Activated naive CD4-positive, alpha-beta T cell treated with anti-CD3 and anti-CD28 coated beads for 36 hours (primary cell): ENCODE measurements around the gene C1orf21. TPM values are rescaled to one million over a fixed set of nuclear protein-coding genes. Genes with fewer than 3 reads are reported as not detected.

Experiments used
- CTCF ChIA-PET: fragments of 350-600 bp; sonication (Branson Sonifier 250); formaldehyde crosslinking; loops from one replicate; lab custom pipeline; 2021; ENCODE audit warnings: antibody characterized with exemption; lab: Charles Lee
- DNase-seq: peaks from one replicate; pipeline ENCODE4 v3.0.0-alpha.2; 2020
- H3K27ac Mint-ChIP-seq: one replicate; pipeline ENCODE4 v1.8.0; 2021; ENCODE audit warnings: mild to moderate bottlenecking, mixed read lengths
- H3K27me3 Mint-ChIP-seq: one replicate; pipeline ENCODE4 v1.8.0; 2021; ENCODE audit warnings: low read depth, mixed read lengths
- H3K36me3 Mint-ChIP-seq: one replicate; pipeline ENCODE4 v1.8.0; 2021; ENCODE audit warnings: low read depth, mixed read lengths
- H3K4me1 Mint-ChIP-seq: one replicate; pipeline ENCODE4 v1.8.0; 2021; ENCODE audit warnings: low read depth, mixed read lengths
- H3K4me3 Mint-ChIP-seq: one replicate; pipeline ENCODE4 v1.8.0; 2021; ENCODE audit warnings: mild to moderate bottlenecking, moderate library complexity, mixed read lengths
- H3K9me3 Mint-ChIP-seq: one replicate; pipeline ENCODE4 v1.8.0; 2021; ENCODE audit warnings: mixed read lengths
- intact Hi-C: fragments of 100-400 bp; cut with micrococcal nuclease; formaldehyde crosslinking; loops from one replicate; pipeline ENCODE4 v1.15.1; 2023
- total RNA-seq, 2 experiments: library from RNA; stranded (reverse); gene quantifications; one replicate each; pipeline ENCODE4 v1.2.3, GENCODE V29; 2021

C1orf21 gene
- total RNA-seq, 2 experiments from 2014 or later, result 1.2 to 1.4 TPM

DNA sequence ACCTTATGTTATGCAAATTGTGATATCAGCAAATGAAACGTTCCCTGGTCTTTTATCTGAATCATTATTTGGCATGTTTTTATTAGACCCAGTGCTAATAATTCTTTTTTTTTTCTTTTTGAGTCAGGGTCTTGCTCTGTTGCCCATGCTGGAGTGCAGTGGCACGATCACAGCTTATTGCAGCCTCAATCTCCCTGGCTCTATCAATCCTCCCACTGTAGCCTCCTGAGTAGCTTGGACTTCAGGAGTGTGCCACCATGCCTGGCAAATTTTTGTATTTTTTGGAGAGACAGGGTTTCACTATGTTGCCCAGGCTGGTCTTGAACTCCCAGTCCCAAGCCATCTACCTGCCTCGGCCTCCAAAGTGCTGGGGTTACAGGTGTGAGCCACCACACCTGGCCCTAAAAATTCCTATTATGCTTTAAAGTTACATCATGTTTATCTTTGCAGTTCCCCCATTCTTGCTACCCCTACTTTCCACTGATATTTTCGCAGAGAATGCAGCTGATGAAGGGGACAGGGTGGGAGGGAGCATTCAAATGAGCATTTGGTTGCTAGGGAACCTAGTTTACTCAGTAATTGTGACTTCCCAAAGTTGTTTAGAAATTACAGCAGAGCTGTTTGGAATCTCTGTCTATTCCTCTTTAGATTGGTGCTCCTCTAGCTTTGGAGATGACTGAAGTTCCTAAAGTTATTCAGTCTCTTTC lies 18.4 kb downstream of the C1orf21 start:
- no peaks in the 10 kb centered on the region for H3K9me3 Mint-ChIP-seq
- peaks cover 6% of the 10 kb centered on the region for H3K27me3 Mint-ChIP-seq
- H3K27ac Mint-ChIP-seq, result no peak overlapping the region
- CTCF ChIA-PET, result interaction anchor here (0.6 kb wide), 1 partner anchor 64 kb away, joined by 3 read pairs; no protein-coding TSS in a partner anchor
- DNase-seq, result no peak
- H3K4me1 Mint-ChIP-seq, result no peaks in the 10 kb centered on the region
- intact Hi-C loops, result no loop called here
- H3K36me3 Mint-ChIP-seq, result no peaks in the 10 kb centered on the region
- H3K4me3 Mint-ChIP-seq, result no peak overlapping the region

DNA sequence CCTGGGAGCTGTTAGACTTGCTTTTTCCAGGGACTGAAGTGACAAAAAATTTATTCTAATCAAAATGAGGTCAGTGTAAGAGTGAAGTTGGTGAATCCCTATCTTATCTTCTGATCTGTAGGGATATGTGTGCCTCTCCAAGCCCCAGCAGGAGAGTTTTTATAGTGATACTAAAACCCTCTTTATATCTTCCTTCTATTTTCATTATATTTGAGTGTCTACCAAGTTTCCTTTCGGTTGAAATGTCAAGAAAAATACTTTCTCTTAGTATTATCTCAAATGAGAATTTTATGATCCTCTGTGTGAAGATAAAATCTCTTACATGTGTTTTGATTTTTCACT lies 18.9 kb downstream of the C1orf21 start:
- intact Hi-C loops, result no loop called here
- no peaks in the 10 kb centered on the region for H3K9me3 Mint-ChIP-seq
- H3K36me3 Mint-ChIP-seq, result no peaks in the 10 kb centered on the region
- CTCF ChIA-PET, result no interaction called here
- DNase-seq, result no peak
- H3K27ac Mint-ChIP-seq, result no peak overlapping the region
- H3K4me1 Mint-ChIP-seq, result no peaks in the 10 kb centered on the region
- peaks cover 3% of the 10 kb centered on the region for H3K27me3 Mint-ChIP-seq
- H3K4me3 Mint-ChIP-seq, result no peak overlapping the region

DNA sequence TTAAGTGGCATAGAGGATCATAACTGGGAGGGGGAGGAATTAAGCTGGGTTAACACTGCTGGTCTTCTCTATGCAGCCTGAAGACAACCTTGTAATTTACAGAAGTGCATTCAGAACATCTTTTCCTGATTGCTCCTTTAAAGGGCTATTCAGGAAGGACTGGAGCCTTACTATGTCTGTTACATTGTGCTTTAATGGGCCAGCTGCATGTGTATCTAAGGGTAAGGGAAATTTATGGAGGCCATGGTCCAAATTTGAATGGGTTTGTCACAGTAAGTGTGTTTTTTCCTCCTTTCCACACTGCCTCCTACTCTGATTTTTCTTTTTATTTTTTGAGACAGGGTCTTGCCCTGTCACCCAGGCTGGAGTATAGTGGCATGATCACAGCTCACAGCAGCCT lies 19.6 kb downstream of the C1orf21 start:
- DNase-seq, result no peak
- Mint-ChIP-seq H3K4me3 (no peak overlapping the region), H3K4me1 (no peaks in the 10 kb centered on the region), H3K27ac (no peak overlapping the region), H3K9me3 (no peaks in the 10 kb centered on the region), H3K27me3 (peaks cover 3% of the 10 kb centered on the region), H3K36me3 (no peaks in the 10 kb centered on the region)
- CTCF ChIA-PET, result no interaction called here
- intact Hi-C loops, result no loop called here

DNA sequence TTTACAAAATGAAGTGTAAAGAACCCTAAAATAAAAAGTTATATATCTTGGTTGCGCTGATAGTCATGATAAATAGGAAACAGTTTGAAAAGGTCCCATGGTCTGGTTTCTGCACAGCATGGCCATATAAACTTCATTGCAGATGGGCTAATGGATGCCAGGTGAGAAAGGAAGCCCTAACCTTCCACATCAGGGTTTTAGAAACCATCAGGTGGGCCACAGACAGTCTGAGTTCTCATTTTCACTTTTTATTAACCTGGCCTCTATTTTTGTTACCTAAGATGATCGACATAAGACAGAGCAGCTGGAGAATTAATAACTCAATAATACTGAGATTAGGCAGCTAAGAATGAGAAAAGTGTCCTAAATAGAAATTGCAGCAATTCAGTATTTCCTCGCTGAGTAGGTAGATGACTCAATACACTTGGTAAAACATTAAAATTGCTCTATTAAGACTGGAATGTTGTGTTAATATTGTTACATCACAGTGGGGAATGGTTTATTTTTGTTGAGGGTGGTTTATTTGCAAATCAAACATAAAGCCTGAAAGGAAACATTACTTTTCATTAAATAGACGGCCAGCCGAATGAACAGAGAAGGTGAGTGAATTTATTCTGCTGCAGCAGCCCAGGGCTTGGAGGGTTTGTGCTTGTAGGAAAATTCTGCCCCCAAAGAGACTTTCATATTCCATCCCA lies 21.1 kb downstream of the C1orf21 start:
- CTCF ChIA-PET, result no interaction called here
- no peak overlapping the region for H3K27ac Mint-ChIP-seq
- intact Hi-C loops, result no loop called here
- H3K27me3 Mint-ChIP-seq, result no peaks in the 10 kb centered on the region
- H3K36me3 Mint-ChIP-seq, result no peaks in the 10 kb centered on the region
- no peak overlapping the region for H3K4me3 Mint-ChIP-seq
- H3K9me3 Mint-ChIP-seq, result no peaks in the 10 kb centered on the region
- H3K4me1 Mint-ChIP-seq, result no peaks in the 10 kb centered on the region
- DNase-seq, result no peak

DNA sequence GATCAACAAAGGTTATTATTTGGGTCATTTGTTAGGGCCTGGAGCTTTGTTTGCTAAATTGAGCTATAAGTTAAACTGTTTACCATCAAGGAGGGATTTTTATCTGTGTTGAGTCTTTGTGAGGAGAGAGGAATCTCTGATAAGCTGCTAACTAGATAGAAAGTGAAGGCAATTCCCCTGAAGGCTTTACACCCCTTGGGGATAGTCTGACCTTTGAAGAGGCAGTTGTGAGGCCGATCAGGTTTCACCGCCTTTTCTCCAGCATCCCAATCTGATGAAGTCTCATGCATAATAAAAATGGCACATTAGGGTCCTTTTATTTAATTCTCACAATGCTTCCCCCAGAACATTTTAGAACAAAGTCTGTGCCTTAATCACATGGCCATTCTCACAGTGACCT lies 21.8 kb downstream of the C1orf21 start:
- H3K4me3 Mint-ChIP-seq, result no peak overlapping the region
- no peaks in the 10 kb centered on the region for H3K36me3 Mint-ChIP-seq
- DNase-seq, result no peak
- CTCF ChIA-PET, result no interaction called here
- no peaks in the 10 kb centered on the region for H3K9me3 Mint-ChIP-seq
- intact Hi-C loops, result no loop called here
- no peaks in the 10 kb centered on the region for H3K4me1 Mint-ChIP-seq
- H3K27me3 Mint-ChIP-seq, result no peaks in the 10 kb centered on the region
- H3K27ac Mint-ChIP-seq, result no peak overlapping the region

DNA sequence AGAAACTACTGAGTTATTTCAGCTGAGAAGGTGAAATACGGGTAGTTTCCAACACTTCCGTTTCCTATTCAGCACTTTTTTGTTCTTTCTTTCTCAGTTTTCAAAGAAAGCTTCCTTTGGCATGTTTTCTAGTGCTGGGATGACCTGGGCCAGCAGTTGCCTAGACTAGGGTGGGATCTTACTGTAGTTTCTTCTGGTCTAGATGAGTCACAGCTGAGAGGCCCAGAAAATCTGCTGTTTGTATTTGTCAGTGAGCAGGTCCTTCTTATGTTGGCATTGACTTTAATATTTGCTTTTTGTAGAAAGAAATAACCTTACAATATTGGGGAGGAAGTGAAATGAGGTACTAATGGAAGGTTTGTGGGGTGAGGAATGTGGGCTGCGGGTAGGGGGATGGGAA lies 22.2 kb downstream of the C1orf21 start:
- H3K9me3 Mint-ChIP-seq, result no peaks in the 10 kb centered on the region
- CTCF ChIA-PET, result no interaction called here
- H3K27me3 Mint-ChIP-seq, result no peaks in the 10 kb centered on the region
- H3K4me3 Mint-ChIP-seq, result no peak overlapping the region
- intact Hi-C loops, result no loop called here
- H3K4me1 Mint-ChIP-seq, result no peaks in the 10 kb centered on the region
- no peak for DNase-seq
- H3K27ac Mint-ChIP-seq, result no peak overlapping the region
- no peaks in the 10 kb centered on the region for H3K36me3 Mint-ChIP-seq

DNA sequence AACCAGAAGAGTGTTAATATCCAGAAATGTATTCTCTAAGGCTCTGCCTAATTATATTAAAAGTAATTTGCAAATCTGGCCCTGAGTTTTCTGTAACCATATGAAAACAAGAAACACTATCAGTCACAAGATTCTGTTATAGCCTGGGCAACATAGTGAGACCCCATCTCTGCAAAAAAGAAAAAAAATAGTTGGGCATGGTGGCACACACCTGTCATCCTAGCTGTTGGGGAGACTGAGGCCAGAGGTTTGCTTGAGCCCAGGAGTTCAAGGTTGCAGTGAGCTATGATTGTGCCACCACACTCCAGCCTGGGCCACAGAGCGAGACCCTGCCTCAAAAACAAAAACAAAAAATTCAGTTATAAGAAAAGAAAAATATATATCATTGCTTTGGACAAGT lies 25.6 kb downstream of the C1orf21 start:
- Mint-ChIP-seq H3K4me3 (no peak overlapping the region), H3K4me1 (no peaks in the 10 kb centered on the region), H3K27ac (no peak overlapping the region), H3K27me3 (peaks cover 8% of the 10 kb centered on the region), H3K36me3 (no peaks in the 10 kb centered on the region), H3K9me3 (no peaks in the 10 kb centered on the region)
- intact Hi-C loops, result no loop called here
- CTCF ChIA-PET, result no interaction called here
- no peak for DNase-seq

DNA sequence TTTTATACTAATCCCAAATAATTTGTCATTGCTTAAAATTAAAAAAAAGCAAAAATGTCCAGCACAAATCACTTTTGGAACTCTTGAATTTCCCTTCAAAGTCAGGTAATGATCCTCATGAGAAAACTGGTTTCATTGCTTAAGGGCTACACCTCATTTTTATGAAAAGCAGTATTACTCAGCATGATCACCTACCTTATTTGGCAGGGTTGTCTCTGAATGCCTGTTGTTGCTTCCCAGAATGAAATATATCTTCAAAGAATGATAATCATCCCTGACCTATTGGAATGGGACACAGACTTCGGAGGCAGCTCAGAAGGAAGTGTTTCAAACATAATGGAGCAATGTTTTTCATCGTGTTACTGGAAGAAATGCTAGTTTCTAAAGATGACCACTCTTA lies 29.7 kb downstream of the C1orf21 start:
- no peak for DNase-seq
- Mint-ChIP-seq H3K27me3 (peaks cover 13% of the 10 kb centered on the region), H3K4me3 (no peak overlapping the region), H3K4me1 (no peaks in the 10 kb centered on the region), H3K9me3 (no peaks in the 10 kb centered on the region), H3K27ac (no peak overlapping the region), H3K36me3 (no peaks in the 10 kb centered on the region)
- CTCF ChIA-PET, result no interaction called here
- intact Hi-C loops, result no loop called here

DNA sequence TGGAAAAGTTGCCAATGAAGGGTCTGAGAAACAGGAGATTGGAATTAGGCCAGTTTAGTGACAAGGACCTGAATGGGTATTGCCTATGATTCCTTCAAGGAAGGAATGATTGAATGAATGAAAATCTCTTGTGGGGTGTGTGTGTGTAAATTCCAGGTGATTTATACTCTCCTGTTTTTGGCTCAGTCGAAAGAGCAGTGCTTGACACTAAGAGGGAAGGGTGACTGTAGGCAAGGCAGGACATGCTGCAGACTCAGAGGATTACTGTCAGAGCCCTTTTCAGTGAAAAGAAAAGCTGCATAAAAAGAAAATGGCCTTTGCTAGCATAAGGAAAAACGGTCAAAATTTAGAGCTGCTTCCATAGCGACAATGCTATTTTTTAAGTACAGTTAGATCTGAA lies 30.1 kb downstream of the C1orf21 start:
- intact Hi-C loops, result no loop called here
- Mint-ChIP-seq H3K9me3 (no peaks in the 10 kb centered on the region), H3K27ac (no peak overlapping the region), H3K27me3 (peaks cover 13% of the 10 kb centered on the region), H3K4me1 (no peaks in the 10 kb centered on the region), H3K4me3 (no peak overlapping the region), H3K36me3 (no peaks in the 10 kb centered on the region)
- no peak for DNase-seq
- CTCF ChIA-PET, result no interaction called here

DNA sequence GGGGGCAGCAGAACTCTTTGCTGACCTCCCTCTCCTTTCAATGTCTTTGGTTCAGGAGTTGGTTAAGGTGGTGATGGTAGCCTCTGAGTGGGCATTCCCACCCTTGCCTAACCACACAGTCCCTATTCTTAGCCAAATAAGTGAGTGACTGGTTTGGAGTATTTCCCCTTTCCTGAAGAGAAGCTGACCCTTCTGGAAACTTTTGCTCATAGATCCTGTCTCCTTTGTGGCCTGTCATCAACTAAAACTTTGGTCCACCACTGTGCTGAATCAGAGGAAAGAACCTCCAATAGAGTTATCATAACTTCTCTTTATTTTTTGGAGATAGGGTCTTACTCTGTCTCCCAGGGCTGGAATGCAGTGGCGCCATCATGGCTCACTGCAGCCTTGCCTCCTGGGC lies 31.1 kb downstream of the C1orf21 start:
- CTCF ChIA-PET, result no interaction called here
- Mint-ChIP-seq H3K4me3 (no peak overlapping the region), H3K27me3 (peaks cover 15% of the 10 kb centered on the region), H3K4me1 (no peaks in the 10 kb centered on the region), H3K9me3 (no peaks in the 10 kb centered on the region), H3K36me3 (no peaks in the 10 kb centered on the region), H3K27ac (no peak overlapping the region)
- intact Hi-C loops, result no loop called here
- no peak for DNase-seq

DNA sequence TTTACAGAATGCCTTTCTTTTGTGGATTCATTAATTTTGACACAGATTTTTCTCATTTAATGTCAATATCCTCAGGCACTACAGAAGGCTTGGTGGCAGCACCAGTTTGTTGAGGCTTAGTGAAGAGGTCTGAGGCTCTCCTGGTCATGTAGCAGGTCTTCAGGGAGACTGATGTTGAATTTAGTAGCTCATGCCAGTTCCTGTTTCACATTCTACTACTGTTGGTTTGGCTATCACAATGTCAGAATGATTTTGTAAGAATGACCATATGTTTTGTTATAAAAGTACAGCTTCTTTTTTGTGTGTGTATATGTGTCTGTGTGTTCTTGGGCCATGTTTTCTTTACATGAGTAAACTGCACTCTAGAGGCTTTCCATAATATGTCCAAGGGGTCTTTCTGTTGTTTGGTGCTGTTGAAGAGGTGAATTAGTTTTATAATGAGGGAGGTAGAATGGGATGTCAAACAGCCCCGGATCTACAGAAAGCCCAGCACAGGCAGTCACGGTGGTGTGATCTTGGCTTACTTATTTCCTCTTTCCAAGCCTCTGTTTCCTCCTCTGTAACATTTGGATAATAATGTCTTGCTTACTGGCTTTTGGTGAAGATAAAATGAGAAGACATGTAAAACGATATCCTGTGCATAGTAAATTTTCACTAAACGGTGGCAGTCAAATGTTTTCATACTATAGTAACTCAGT lies 32.0 kb downstream of the C1orf21 start:
- Mint-ChIP-seq H3K4me3 (no peak overlapping the region), H3K27ac (no peak overlapping the region), H3K27me3 (peaks cover 20% of the 10 kb centered on the region), H3K4me1 (no peaks in the 10 kb centered on the region), H3K9me3 (no peaks in the 10 kb centered on the region), H3K36me3 (no peaks in the 10 kb centered on the region)
- intact Hi-C loops, result no loop called here
- DNase-seq, result no peak
- CTCF ChIA-PET, result interaction anchor here (0.5 kb wide), 1 partner anchor 102 kb away, joined by 3 read pairs; no protein-coding TSS in a partner anchor

DNA sequence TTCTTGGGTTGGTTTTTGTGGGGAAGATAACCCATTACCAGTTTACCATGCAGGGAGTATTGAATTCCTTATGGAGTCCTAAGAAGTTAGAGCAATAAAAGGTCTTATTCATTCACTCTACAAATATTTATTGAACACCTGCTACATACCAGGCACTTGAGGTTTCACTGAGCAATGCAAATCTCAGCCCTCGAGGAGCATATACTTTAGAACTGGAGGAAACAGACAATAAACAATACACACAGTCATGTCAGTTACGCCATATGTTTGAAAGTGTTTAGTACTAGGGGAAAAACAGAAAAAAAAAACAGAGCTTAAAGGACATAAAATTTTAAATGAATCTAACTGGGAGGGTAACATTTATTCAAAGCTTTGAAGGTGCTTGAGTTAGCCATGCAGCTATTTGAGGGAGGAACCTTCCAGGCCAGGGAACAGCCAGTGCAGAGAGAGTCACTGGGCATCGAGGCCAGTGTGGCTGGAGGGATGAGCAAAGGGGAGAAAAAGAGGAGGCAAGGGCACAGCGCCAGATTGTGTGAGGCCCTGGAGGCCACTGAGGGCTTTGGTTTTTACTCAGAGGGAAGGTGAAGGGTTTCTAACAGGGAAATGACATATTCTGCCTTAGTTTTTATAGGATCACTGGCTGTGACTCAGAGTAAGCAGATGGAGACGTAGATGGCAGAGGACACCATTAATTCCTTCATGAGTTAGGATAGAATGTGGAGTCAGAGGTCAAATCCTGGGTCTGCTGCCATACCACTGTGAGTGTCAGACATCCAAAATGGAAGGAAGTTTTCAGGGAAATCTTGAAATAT lies 32.7 kb downstream of the C1orf21 start:
- H3K27me3 Mint-ChIP-seq, result peaks cover 20% of the 10 kb centered on the region
- no peak overlapping the region for H3K4me3 Mint-ChIP-seq
- no peak for DNase-seq
- no peak overlapping the region for H3K27ac Mint-ChIP-seq
- CTCF ChIA-PET, result interaction anchor here (0.5 kb wide), 1 partner anchor 103 kb away, joined by 3 read pairs; no protein-coding TSS in a partner anchor
- H3K4me1 Mint-ChIP-seq, result no peaks in the 10 kb centered on the region
- no peaks in the 10 kb centered on the region for H3K9me3 Mint-ChIP-seq
- intact Hi-C loops, result no loop called here
- H3K36me3 Mint-ChIP-seq, result no peaks in the 10 kb centered on the region
